Right atrium auricular region (tissue), 2 donors: Measurements from ENCODE around the gene FBXO28. TPM values are rescaled to one million over a fixed set of nuclear protein-coding genes. Genes with fewer than 3 reads are reported as not detected.
A peak's percentile ranks its signal among the peaks of the same experiment; 100 is the strongest.

Source experiments
- DNase-seq: peaks from one replicate; pipeline ENCODE4 v3.0.0-alpha.2; 2019; ENCODE audit warnings: low spot score
- H3K27ac ChIP-seq, 2 donors: fragments of 200-600 bp; sonication (generic); 1 replicate in 1 of 2; 2 replicates in 1 of 2; pipeline ENCODE4 v1.5.1; 2016 to 2019
- H3K27me3 ChIP-seq, 2 donors: fragments of 200-600 bp; sonication (generic); one replicate each; pipeline versions ENCODE4 v1.5.1 to v1.6.0; 2017 to 2019
- H3K36me3 ChIP-seq: fragments of 200-600 bp; sonication (generic); one replicate; pipeline ENCODE4 v1.5.1; 2016
- H3K4me1 ChIP-seq, 2 donors: fragments of 200-600 bp; sonication (generic); one replicate each; pipeline versions ENCODE4 v1.5.1 to v1.6.0; 2017 to 2019
- H3K4me3 ChIP-seq, 2 donors: fragments of 200-600 bp; sonication (generic); 1 replicate in 1 of 2; 2 replicates in 1 of 2; pipeline ENCODE4 v1.5.1; 2017 to 2019; ENCODE audit warnings: mild to moderate bottlenecking in 1 of 2, moderate library complexity in 1 of 2
- H3K9me3 ChIP-seq, 2 donors: fragments of 200-600 bp; sonication (generic); one replicate each; pipeline ENCODE4 v1.5.1; 2019
- CTCF ChIP-seq, 2 donors: fragments of 200-600 bp; sonication (generic); IDR thresholded peaks; one replicate each; pipeline ENCODE4 v1.5.1; 2019; ENCODE audit warnings: antibody characterized with exemption in 2 of 2
- total RNA-seq, 2 donors: library from RNA; depleted of rRNA; stranded (reverse); fragments of >200 nt; gene quantifications; one replicate each; pipeline ENCODE4 v1.1.0, GENCODE V29; 2016

Gene FBXO28
- total RNA-seq, 2 donors from 2014 or later, result 15.4 to 17.9 TPM

GRCh38 chr1:224159541-224159940 lies 45.6 kb downstream of the FBXO28 start:
- H3K36me3 ChIP-seq, result peaks cover 28% of the 10 kb centered on the region
- H3K4me1 ChIP-seq, result no peaks in the 10 kb centered on the region
- no peaks in the 10 kb centered on the region for H3K9me3 ChIP-seq
- no peaks in the 10 kb centered on the region for H3K27me3 ChIP-seq
- H3K4me3 ChIP-seq, result no peak overlapping the region
- no peak for TF ChIP-seq CTCF (IDR thresholded peaks at IDR 0.05)
- H3K27ac ChIP-seq, result no peak overlapping the region
- no peak for DNase-seq

- Histone ChIP-seq H3K27ac (no peak overlapping the region), H3K36me3 (peaks cover 28% of the 10 kb centered on the region), H3K27me3 (no peaks in the 10 kb centered on the region), H3K4me1 (no peaks in the 10 kb centered on the region), H3K4me3 (no peak overlapping the region), H3K9me3 (no peaks in the 10 kb centered on the region)
- TF ChIP-seq CTCF (IDR thresholded peaks at IDR 0.05), result no peak
- DNase-seq, result no peak
Measured at GRCh38 chr1:224160171-224160682, 46.3 kb downstream of the FBXO28 start.

DNA sequence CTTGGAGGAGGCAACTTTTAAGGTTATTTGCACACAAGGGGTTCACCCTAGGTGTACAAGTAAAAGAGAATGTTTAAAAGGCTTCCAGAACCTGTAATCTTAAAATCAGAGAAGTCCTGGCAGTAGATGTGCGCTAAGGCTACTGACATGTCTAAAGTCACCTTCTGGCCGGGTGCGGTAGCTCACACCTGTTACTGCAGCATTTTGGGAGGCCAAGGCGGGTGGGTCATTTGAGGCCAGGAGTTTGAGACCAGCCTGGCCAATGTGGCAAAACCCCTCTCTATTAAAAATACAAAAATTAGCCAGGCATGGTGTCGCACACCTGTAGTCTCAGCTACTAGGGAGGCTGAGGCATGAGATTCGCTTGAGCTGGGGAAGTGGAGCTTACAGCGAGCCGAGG lies 48.9 kb downstream of the FBXO28 start:
- Histone ChIP-seq H3K27me3 (no peaks in the 10 kb centered on the region), H3K4me1 (no peaks in the 10 kb centered on the region), H3K27ac (no peak overlapping the region), H3K36me3 (peaks cover 20% of the 10 kb centered on the region), H3K4me3 (no peak overlapping the region), H3K9me3 (no peaks in the 10 kb centered on the region)
- TF ChIP-seq CTCF (IDR thresholded peaks at IDR 0.05), result no peak
- no peak for DNase-seq

DNA sequence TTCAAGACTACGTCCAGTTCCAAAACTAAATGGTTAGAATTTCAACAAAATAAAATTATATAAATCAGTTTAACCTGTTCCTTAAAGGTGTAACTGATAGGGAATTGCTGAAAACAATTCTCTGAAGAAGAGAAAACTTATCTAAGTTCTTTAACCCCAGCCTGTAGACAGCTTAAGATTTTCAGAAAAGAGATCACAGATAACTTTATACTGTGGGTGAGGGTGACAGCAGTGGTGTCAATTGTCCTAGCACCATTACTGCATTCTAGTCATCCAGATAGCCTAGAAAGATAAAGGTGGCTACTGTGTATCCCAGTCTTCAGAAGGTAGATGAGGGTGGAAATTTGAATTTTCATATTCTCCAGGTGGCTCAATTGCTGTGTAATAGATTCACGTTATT lies 49.4 kb downstream of the FBXO28 start:
- TF ChIP-seq CTCF (IDR thresholded peaks at IDR 0.05), result no peak

DNA sequence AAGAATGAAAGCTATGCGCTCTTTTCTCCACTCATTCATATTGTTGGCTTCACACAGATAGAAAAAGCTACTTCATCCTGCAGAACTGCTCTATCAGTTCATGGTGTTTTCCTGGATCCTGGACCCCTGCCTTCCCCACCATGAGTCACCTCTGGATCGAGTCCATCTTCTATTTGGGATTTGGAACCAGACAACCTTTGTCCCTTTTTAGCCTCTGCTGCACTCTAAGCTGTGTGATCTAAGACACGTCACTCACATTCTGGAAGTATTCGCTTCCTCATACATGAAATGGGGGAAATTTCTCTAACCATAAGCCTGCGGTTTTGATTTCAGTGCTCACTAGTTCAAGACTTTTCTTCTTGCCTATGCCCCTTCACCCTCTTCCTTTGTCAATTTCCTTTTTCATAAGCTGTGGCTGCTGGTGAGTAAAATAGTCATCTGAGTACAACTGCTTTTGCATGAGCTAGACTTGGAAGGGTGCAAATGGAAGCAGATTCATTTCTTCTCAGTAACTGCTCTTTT lies 55.0 kb downstream of the FBXO28 start:
- peak overlapping the region; percentile 43 to 60 for H3K27ac ChIP-seq
- peaks cover 0 to 11% of the 10 kb centered on the region in 2 donors for H3K4me1 ChIP-seq
- H3K27me3 ChIP-seq, result no peaks in the 10 kb centered on the region
- H3K4me3 ChIP-seq, result no peak overlapping the region
- DNase-seq, result no peak
- TF ChIP-seq CTCF (IDR thresholded peaks at IDR 0.05), result no peak
- H3K36me3 ChIP-seq, result no peaks in the 10 kb centered on the region
- H3K9me3 ChIP-seq, result no peaks in the 10 kb centered on the region

More for the DNA sequence above, 49.4 kb downstream of the FBXO28 start:
- Histone ChIP-seq H3K4me3 (no peak overlapping the region), H3K36me3 (peaks cover 16% of the 10 kb centered on the region), H3K27me3 (no peaks in the 10 kb centered on the region), H3K9me3 (no peaks in the 10 kb centered on the region), H3K4me1 (no peaks in the 10 kb centered on the region), H3K27ac (no peak overlapping the region)
- DNase-seq, result no peak

GRCh38 chr1:224169718-224170270 lies 55.9 kb downstream of the FBXO28 start:
- no peak for DNase-seq
- H3K27ac ChIP-seq, result peak overlapping the region in 1 of 2 donors; percentile 60
- no peaks in the 10 kb centered on the region for H3K36me3 ChIP-seq
- no peaks in the 10 kb centered on the region for H3K27me3 ChIP-seq
- no peak for TF ChIP-seq CTCF (IDR thresholded peaks at IDR 0.05)
- no peak overlapping the region for H3K4me3 ChIP-seq
- no peaks in the 10 kb centered on the region for H3K9me3 ChIP-seq
- peaks cover 0 to 11% of the 10 kb centered on the region in 2 donors for H3K4me1 ChIP-seq
